Heart left ventricle (tissue), 16 donors: ENCODE results near the gene TMX3. TPM values are rescaled to one million over a fixed set of nuclear protein-coding genes. Genes with fewer than 3 reads are reported as not detected.

Source experiments
- ATAC-seq, 4 donors: fragments of 200-7000 bp; cut with Tn5 transposase; one replicate each; pipeline ENCODE4 v1.9.1; 2020 to 2022; ENCODE audit warnings: moderate library complexity in 4 of 4, mild to moderate bottlenecking in 3 of 4, moderate number of reproducible peaks in 1 of 4
- DNase-seq, 5 donors: peaks; one replicate each; pipeline ENCODE4 v3.0.0-alpha.2; 2020
- H3K27ac ChIP-seq, 12 donors: fragments of 200-600 bp; sonication (generic) in 4 of 12; one replicate each; pipeline versions ENCODE4 v1.5.0 to v1.8.0; 2016 to 2022; ENCODE audit warnings: mild to moderate bottlenecking in 2 of 12
- H3K27me3 ChIP-seq, 9 donors: fragments of 200-600 bp; sonication (generic) in 2 of 9; one replicate each; pipeline versions ENCODE4 v1.5.1 to v1.8.0; 2016 to 2022; ENCODE audit warnings: mild to moderate bottlenecking in 3 of 9
- H3K36me3 ChIP-seq, 9 donors: fragments of 200-600 bp; sonication (generic) in 2 of 9; one replicate each; pipeline versions ENCODE4 v1.5.0 to v1.8.0; 2018 to 2022; ENCODE audit warnings: mild to moderate bottlenecking in 2 of 9
- H3K4me1 ChIP-seq, 12 donors: fragments of 200-600 bp; sonication (generic) in 4 of 12; one replicate each; pipeline versions ENCODE4 v1.5.0 to v1.8.0; 2016 to 2022; ENCODE audit warnings: mild to moderate bottlenecking in 3 of 12
- H3K4me3 ChIP-seq, 12 donors: fragments of 200-600 bp; sonication (generic) in 4 of 12; one replicate each; pipeline versions ENCODE4 v1.5.0 to v1.8.0; 2017 to 2022; ENCODE audit warnings: mild to moderate bottlenecking in 9 of 12, moderate library complexity in 4 of 12
- H3K9me3 ChIP-seq, 12 donors: fragments of 200-600 bp; sonication (generic) in 4 of 12; one replicate each; pipeline versions ENCODE4 v1.5.0 to v1.8.0; 2016 to 2022; ENCODE audit warnings: mild to moderate bottlenecking in 1 of 12
- POLR2A ChIP-seq, 2 donors: fragments of 450-650 bp; IDR thresholded peaks; one replicate each; pipeline ENCODE4 v1.6.1; 2017; ENCODE audit warnings: antibody characterized with exemption in 2 of 2, mild to moderate bottlenecking in 2 of 2, moderate library complexity in 2 of 2
- WGBS, 4 donors: extraction: QIAGEN DNeasy Blood & Tissue Kit in 2 of 4; methylation state at CpG; one replicate each; pipeline versions ENCODE4 v1.1.5 to v1.1.7; 2013 to 2018; 5-methylcytosine and 5-hydroxymethylcytosine counted together
- intact Hi-C, 10 donors: fragments of 100-400 bp; cut with DNase I; formaldehyde crosslinking; loops; one replicate each; pipeline versions ENCODE4 v1.11.1 to v1.14.2; 2022
- polyA plus RNA-seq, 2 donors: library from polyadenylated mRNA; stranded (reverse); fragments of 200-250 nt; gene quantifications; one replicate each; pipeline ENCODE4 v1.2.3, GENCODE V29; 2013
- total RNA-seq, 9 donors: library from RNA; depleted of rRNA in 2 of 9; stranded (reverse); fragments of >200 nt in 2 of 9; fragmentation: NEBNext Ultra II Directional in 3 of 9; extraction: Animal tissue kit (Norgen Biotek cat#: 25700) in 3 of 9; gene quantifications; one replicate each; pipeline versions ENCODE4 v1.1.0 to v1.2.4, GENCODE V29; 2016 to 2023
- TF ChIP-seq, protein P1 (sequence below), 12 donors: fragments of 200-600 bp; sonication (generic) in 4 of 12; IDR thresholded peaks; one replicate each; pipeline versions ENCODE4 v1.5.0 to v1.8.0; 2018 to 2022; ENCODE audit warnings: antibody characterized with exemption in 12 of 12, mild to moderate bottlenecking in 5 of 12
- donor health status: ischemic (EF 13 %, LVEDD 7.1; RV severe dilation, severe dysfunction).
- donor health status: healthy with polysubstance abuse.
- donor health status: DM: no; HTN: yes; CAD: no.
- donor health status: DM: no; HTN: no; CAD: no.
- donor health status: ischemic (EF 25% LVEDD 6.9; RV normal size, moderate dysfunction).
- donor health status: ischemic (EF 25% LVEDD 5.7; RV mildly dilated, moderate dysfunction).
- donor health status: healthy.
- donor health status: DM: yes; HTN: yes; CAD: no.
- donor health status: ischemic (EF 35%, LVEDD 5.7; RV mildly dilated, moderate dysfunction).
- donor health status: nonischemic (EF 11% LVEDD 7.7; RV severe dilation, severe dysfunction).
- donor health status: DM: yes; HTN: yes; CAD: no.
- donor health status: PGD.
- donor health status: ischemic (EF 29% LVEDD 5.4; RV normal size, mild dysfunction).
- donor health status: nonischemic (EF 23%, LVEDD 6.1; RV moderate dilation, normal function).

The TMX3 gene
- total and polyA plus RNA-seq, 11 donors: 13.0 to 39.0 (median 28.1) TPM

DNA sequence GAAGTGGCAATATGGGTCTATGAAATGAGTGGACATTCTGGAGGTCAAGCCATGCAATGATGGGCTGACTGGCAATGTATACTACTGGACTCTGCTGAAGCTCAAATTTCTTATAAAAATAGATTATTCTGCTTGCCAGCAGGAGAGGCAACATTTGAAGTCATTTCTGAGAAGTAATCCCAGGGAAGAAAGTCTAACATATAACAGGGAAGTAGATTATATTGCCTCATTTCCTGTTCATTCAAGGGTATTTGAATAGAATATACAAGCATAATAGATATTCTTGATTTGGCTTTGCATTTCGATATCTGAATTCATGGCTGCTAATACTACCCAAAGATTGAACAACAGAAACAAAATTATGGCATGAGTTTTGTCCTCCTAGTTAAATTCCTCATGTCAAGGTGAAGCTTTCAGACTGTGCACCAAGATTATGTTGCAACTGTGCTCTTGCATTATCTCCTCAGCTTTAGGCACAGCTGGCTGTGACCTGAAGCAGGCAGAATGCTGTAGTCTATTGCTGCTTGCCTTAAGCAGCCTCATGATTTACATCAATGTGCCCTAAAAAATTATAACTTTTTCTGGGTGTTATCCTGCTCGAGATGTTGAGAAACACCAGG, 13.3 kb upstream of the TMX3 start:
- Histone ChIP-seq H3K9me3 (no peaks in the 10 kb centered on the region), H3K4me3 (no peak overlapping the region), H3K27ac (no peak overlapping the region), H3K4me1 (peaks cover 0 to 12% (median 0%) of the 10 kb centered on the region in 12 donors), H3K36me3 (no peaks in the 10 kb centered on the region), H3K27me3 (no peaks in the 10 kb centered on the region)
- TF ChIP-seq, protein P1, sequence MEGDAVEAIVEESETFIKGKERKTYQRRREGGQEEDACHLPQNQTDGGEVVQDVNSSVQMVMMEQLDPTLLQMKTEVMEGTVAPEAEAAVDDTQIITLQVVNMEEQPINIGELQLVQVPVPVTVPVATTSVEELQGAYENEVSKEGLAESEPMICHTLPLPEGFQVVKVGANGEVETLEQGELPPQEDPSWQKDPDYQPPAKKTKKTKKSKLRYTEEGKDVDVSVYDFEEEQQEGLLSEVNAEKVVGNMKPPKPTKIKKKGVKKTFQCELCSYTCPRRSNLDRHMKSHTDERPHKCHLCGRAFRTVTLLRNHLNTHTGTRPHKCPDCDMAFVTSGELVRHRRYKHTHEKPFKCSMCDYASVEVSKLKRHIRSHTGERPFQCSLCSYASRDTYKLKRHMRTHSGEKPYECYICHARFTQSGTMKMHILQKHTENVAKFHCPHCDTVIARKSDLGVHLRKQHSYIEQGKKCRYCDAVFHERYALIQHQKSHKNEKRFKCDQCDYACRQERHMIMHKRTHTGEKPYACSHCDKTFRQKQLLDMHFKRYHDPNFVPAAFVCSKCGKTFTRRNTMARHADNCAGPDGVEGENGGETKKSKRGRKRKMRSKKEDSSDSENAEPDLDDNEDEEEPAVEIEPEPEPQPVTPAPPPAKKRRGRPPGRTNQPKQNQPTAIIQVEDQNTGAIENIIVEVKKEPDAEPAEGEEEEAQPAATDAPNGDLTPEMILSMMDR (IDR thresholded peaks at IDR 0.05): no peak
- TF ChIP-seq POLR2A (IDR thresholded peaks at IDR 0.05): no peak
- ATAC-seq (no peak), DNase-seq (no peak)
- 83 to 88% (median 87%) methylated on average over 2 of the region's 2 CpGs for WGBS, 4 donors
- intact Hi-C loops: no loop called here

DNA sequence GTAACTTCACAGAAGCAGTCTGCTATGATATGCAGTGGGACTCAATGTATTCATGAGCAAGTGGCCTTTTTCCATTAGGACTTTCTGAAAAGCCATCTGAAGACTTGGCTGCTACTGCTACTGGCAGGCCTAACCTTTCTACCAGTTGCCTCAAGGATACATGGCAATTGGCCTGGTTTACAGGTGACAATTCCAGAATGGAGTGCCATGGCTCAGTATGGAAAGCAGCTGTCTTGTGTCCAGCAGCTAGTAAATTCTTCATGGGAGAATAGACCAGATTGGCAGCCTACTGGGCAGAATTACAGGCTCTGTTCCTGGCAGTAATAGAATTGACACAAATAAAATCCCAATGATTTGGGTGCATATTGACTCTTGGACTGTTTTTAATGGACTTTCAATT, 12.6 kb upstream of the TMX3 start:
- no peak for ATAC-seq
- TF ChIP-seq POLR2A (IDR thresholded peaks at IDR 0.05): no peak
- TF ChIP-seq, protein P1 (IDR thresholded peaks at IDR 0.05): no peak
- intact Hi-C loops: no loop called here
- no peak overlapping the region for H3K27ac ChIP-seq
- H3K9me3 ChIP-seq: no peaks in the 10 kb centered on the region
- no peaks in the 10 kb centered on the region for H3K27me3 ChIP-seq
- H3K4me3 ChIP-seq: no peak overlapping the region
- H3K4me1 ChIP-seq: peaks cover 0 to 18% (median 0%) of the 10 kb centered on the region in 12 donors
- DNase-seq: no peak
- no peaks in the 10 kb centered on the region for H3K36me3 ChIP-seq

GRCh38 chr18:68725346-68725745, 10.4 kb upstream of the TMX3 start:
- Histone ChIP-seq H3K27me3 (no peaks in the 10 kb centered on the region), H3K4me3 (no peak overlapping the region), H3K36me3 (no peaks in the 10 kb centered on the region), H3K9me3 (no peaks in the 10 kb centered on the region), H3K4me1 (peaks cover 0 to 33% (median 0%) of the 10 kb centered on the region in 12 donors), H3K27ac (no peak overlapping the region)
- TF ChIP-seq, protein P1 (IDR thresholded peaks at IDR 0.05): no peak
- no peak for TF ChIP-seq POLR2A (IDR thresholded peaks at IDR 0.05)
- DNase-seq: no peak
- intact Hi-C loops: no loop called here
- 71 to 80% (median 79%) methylated on average over 2 of the region's 2 CpGs for WGBS, 4 donors
- ATAC-seq: no peak

DNA sequence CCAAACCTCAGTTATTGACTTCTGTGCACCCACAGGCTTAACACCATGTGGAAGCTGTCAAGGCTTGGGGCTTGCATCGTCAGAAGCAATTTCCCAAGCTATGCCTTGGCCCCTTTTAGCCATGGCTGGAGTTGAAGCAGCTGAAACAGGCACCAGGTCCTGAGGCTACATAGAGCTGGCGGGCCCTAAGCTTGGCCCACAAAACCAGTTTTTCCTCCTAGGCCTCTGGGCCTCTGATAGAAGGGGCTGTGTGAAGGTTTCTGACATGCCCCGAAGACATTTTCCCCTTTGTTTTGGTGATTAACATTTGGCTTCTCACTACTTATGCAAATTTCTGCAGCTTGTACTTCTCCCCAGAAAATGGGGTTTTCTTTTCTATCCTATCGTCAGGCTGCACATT, 9.1 kb upstream of the TMX3 start:
- 91 to 96% (median 92%) methylated on average over 4 of the region's 4 CpGs for WGBS, 4 donors
- Histone ChIP-seq H3K36me3 (peaks cover 0 to 6% (median 0%) of the 10 kb centered on the region in 9 donors), H3K4me1 (peaks cover 0 to 33% (median 0%) of the 10 kb centered on the region in 12 donors), H3K27me3 (no peaks in the 10 kb centered on the region), H3K27ac (no peak overlapping the region), H3K4me3 (no peak overlapping the region), H3K9me3 (no peaks in the 10 kb centered on the region)
- DNase-seq (no peak), ATAC-seq (no peak)
- intact Hi-C loops: no loop called here
- no peak for TF ChIP-seq POLR2A (IDR thresholded peaks at IDR 0.05)
- TF ChIP-seq, protein P1 (IDR thresholded peaks at IDR 0.05): no peak
